GM04503 (cell line): ENCODE data around the gene SLC9C1.
"Not testable (repeated sequence)": the region's sequence is repeated elsewhere in the genome, so short reads cannot be mapped to it uniquely, and the experiment has no call there.

Experiments used
- DNase-seq: peaks from one replicate; pipeline ENCODE4 v3.0.0-alpha.2; 2012; ENCODE audit warnings: low read depth

The SLC9C1 gene

GRCh38 chr3:112187300-112187699 is 106.7 kb downstream of the SLC9C1 start:
- DNase-seq = no peak

- not testable (repeated sequence) for DNase-seq
Observed at GRCh38 chr3:112185423-112186035, 108.5 kb downstream of the SLC9C1 start.

- no peak for DNase-seq
Observed at GRCh38 chr3:112175646-112176045, 118.4 kb downstream of the SLC9C1 start.

- DNase-seq = no peak
Observed at GRCh38 chr3:112175037-112175436, 119.0 kb downstream of the SLC9C1 start.

- no peak for DNase-seq
Observed at GRCh38 chr3:112171144-112171543, 122.9 kb downstream of the SLC9C1 start.

- DNase-seq = no peak
Observed at GRCh38 chr3:112170046-112170445, 124.0 kb downstream of the SLC9C1 start.

GRCh38 chr3:112167758-112168157 is 126.3 kb downstream of the SLC9C1 start:
- DNase-seq = no peak

- DNase-seq = no peak
Observed at GRCh38 chr3:112149136-112149535, 144.9 kb downstream of the SLC9C1 start.

- no peak for DNase-seq
Observed at GRCh38 chr3:112143689-112144088, 150.3 kb downstream of the SLC9C1 start.

GRCh38 chr3:112143251-112143650 is 150.8 kb downstream of the SLC9C1 start:
- no peak for DNase-seq

GRCh38 chr3:112141293-112141692 is 152.7 kb downstream of the SLC9C1 start:
- no peak for DNase-seq

- DNase-seq = no peak
Observed at GRCh38 chr3:112140584-112140983, 153.4 kb downstream of the SLC9C1 start.

- DNase-seq = no peak
Observed at GRCh38 chr3:112138219-112138969, 155.6 kb downstream of the SLC9C1 start.

- DNase-seq = no peak
Observed at GRCh38 chr3:112137781-112138180, 156.2 kb downstream of the SLC9C1 start.

- DNase-seq = no peak
Observed at GRCh38 chr3:112136959-112137693, 156.9 kb downstream of the SLC9C1 start.

- DNase-seq = no peak
Observed at GRCh38 chr3:112136046-112136445, 158.0 kb downstream of the SLC9C1 start.

GRCh38 chr3:112134335-112135124 is 159.5 kb downstream of the SLC9C1 start:
- no peak for DNase-seq

GRCh38 chr3:112133626-112134334 is 160.2 kb downstream of the SLC9C1 start:
- no peak for DNase-seq

GRCh38 chr3:112132975-112133448 is 161.0 kb downstream of the SLC9C1 start, which contains the start of gene GCSAM:
Gene GCSAM, minus strand, starts transcription at chr3:112133248. Its CDS starts 128 bp downstream, at chr3:112133120.
- no peak for DNase-seq

GRCh38 chr3:112132554-112132953 is 161.5 kb downstream of the SLC9C1 start:
- no peak for DNase-seq

- no peak for DNase-seq
Observed at GRCh38 chr3:112132088-112132487, 161.9 kb downstream of the SLC9C1 start.
